ENCODE measurements around the gene PNMA1.

Gene PNMA1

GRCh38 chr14:73685328-73685727, 28.9 kb downstream of the PNMA1 start:
- no peak for FAIRE-seq
- no peak for DNase-seq (ENCODE audit: extremely low spot score, insufficient read length, low read depth)

- FAIRE-seq (no peak), DNase-seq (ENCODE audit: extremely low spot score, insufficient read length, low read depth) (no peak)
Measured at GRCh38 chr14:73684627-73685026, 29.6 kb downstream of the PNMA1 start.

GRCh38 chr14:73680821-73681220, 33.4 kb downstream of the PNMA1 start:
- FAIRE-seq (no peak), DNase-seq (ENCODE audit: extremely low spot score, insufficient read length, low read depth) (no peak)

GRCh38 chr14:73678698-73679097, 35.5 kb downstream of the PNMA1 start:
- DNase-seq (ENCODE audit: extremely low spot score, insufficient read length, low read depth): no peak
- no peak for FAIRE-seq

- DNase-seq (ENCODE audit: extremely low spot score, insufficient read length, low read depth) (no peak), FAIRE-seq (no peak)
Measured at GRCh38 chr14:73674986-73675385, 39.2 kb downstream of the PNMA1 start.

- FAIRE-seq (peak; percentile 18), DNase-seq (ENCODE audit: extremely low spot score, insufficient read length, low read depth) (no peak)
Measured at GRCh38 chr14:73667854-73668253, 46.3 kb downstream of the PNMA1 start.

GRCh38 chr14:73666583-73666982, 47.6 kb downstream of the PNMA1 start:
- DNase-seq (ENCODE audit: extremely low spot score, insufficient read length, low read depth) (no peak), FAIRE-seq (no peak)

GRCh38 chr14:73665130-73665529, 49.1 kb downstream of the PNMA1 start:
- FAIRE-seq (no peak), DNase-seq (ENCODE audit: extremely low spot score, insufficient read length, low read depth) (no peak)

- DNase-seq (ENCODE audit: extremely low spot score, insufficient read length, low read depth) (no peak), FAIRE-seq (no peak)
Measured at GRCh38 chr14:73663548-73664212, 50.5 kb downstream of the PNMA1 start.

GRCh38 chr14:73662487-73662943, 51.7 kb downstream of the PNMA1 start:
- no peak for DNase-seq (ENCODE audit: extremely low spot score, insufficient read length, low read depth)
- FAIRE-seq: no peak

- FAIRE-seq (no peak), DNase-seq (ENCODE audit: extremely low spot score, insufficient read length, low read depth) (no peak)
Measured at GRCh38 chr14:73661872-73662271, 52.3 kb downstream of the PNMA1 start.

Measured in GM18507 (cell line).